Coronary artery (tissue), 2 donors: ENCODE measurements around the gene SYT1.

Experiments
- DNase-seq: peaks from one replicate; pipeline ENCODE4 v3.0.0-alpha.2; 2017; ENCODE audit warnings: low spot score
- H3K27ac ChIP-seq, 2 donors: fragments of 200-600 bp; sonication (generic); one replicate each; pipeline ENCODE4 v1.5.1; 2016 to 2019
- H3K4me3 ChIP-seq: fragments of 200-600 bp; sonication (generic); 2 replicates; pipeline ENCODE4 v1.5.1; 2016; ENCODE audit warnings: mild to moderate bottlenecking, moderate library complexity
- TF ChIP-seq, protein P1 (sequence below): fragments of 200-600 bp; sonication (generic); IDR thresholded peaks from one replicate; pipeline ENCODE4 v1.5.1; 2019; ENCODE audit warnings: antibody characterized with exemption

SYT1 gene

DNA sequence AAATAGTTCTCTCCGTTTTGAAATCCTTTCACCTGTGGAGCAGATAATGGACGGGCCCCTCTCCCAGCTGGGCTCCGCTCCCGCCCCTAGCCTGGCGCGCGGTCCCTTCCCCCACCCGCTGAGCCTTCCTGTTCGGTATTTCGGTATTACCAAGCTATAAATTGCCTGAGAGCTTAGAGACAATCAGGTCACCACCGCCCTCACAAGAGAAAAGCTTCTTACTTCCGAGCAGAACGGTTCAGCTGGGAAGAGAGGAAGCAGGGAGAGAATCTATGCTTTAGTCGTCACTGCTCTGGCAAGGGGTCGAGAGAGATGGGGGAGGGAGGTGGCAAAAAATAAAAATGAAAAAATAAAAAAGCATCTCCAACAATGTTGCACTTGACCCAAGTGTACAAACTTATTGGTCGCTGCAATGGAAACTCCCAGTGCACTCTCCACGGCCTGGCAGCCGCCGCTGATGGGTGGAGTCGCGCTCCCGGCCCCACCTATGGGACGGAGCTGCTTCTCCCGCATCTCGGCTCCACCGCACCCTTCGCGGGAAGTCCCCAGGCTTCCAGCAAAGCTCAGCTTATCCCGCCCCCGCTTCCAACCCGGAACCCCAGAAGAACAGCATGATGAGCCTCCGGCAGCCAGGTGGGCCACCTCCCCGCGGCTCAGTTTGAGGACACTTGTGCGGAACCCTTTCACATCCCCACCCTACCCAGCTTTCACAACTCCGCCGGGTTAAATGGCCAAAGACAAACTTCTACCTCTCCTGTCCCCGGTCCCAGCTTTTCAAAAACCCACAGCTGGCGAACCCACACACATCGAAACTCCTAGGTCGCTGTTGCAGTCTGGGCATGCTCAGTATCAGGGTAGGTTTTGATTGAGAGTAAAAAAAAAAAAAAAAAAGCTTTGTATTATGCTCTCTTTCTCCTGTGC is 832 bp upstream of the SYT1 start:
- H3K4me3 ChIP-seq, result peak overlapping the region; percentile 67
- no peak overlapping the region for H3K27ac ChIP-seq
- TF ChIP-seq, protein P1, sequence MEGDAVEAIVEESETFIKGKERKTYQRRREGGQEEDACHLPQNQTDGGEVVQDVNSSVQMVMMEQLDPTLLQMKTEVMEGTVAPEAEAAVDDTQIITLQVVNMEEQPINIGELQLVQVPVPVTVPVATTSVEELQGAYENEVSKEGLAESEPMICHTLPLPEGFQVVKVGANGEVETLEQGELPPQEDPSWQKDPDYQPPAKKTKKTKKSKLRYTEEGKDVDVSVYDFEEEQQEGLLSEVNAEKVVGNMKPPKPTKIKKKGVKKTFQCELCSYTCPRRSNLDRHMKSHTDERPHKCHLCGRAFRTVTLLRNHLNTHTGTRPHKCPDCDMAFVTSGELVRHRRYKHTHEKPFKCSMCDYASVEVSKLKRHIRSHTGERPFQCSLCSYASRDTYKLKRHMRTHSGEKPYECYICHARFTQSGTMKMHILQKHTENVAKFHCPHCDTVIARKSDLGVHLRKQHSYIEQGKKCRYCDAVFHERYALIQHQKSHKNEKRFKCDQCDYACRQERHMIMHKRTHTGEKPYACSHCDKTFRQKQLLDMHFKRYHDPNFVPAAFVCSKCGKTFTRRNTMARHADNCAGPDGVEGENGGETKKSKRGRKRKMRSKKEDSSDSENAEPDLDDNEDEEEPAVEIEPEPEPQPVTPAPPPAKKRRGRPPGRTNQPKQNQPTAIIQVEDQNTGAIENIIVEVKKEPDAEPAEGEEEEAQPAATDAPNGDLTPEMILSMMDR, result no peak
- no peak for DNase-seq

DNA sequence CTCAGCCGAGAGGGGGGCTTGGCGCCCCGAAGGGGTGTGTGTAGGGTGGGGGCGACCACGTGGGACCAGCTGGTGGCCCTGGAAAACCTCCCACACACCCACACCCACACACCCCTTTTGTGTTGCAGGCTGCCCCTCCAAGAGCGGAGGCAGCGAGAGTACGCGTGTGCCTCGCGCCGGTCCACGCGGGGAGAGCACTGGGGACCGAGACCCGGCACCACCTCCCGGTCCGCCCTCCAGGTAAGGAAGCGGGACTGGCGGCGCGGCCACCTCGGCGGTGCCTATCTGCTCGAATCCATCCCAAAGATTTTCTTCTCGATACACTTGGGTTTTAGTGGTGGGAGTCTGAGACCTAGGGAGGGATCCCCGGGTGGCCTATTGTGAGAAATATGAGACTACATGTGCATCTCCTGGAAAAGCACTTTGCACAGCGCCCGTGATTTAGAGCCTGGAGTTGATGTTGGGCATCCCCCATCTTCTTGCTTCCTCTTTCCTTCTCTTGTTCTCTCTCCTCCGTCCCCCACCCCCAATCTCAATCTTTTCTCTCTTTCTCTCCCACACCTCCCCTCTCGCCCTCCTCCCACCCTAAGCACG is 393 bp downstream of the SYT1 start:
- TF ChIP-seq, protein P1, result no peak
- DNase-seq, result no peak
- no peak overlapping the region for H3K27ac ChIP-seq
- peak overlapping the region; percentile 67 for H3K4me3 ChIP-seq

DNA sequence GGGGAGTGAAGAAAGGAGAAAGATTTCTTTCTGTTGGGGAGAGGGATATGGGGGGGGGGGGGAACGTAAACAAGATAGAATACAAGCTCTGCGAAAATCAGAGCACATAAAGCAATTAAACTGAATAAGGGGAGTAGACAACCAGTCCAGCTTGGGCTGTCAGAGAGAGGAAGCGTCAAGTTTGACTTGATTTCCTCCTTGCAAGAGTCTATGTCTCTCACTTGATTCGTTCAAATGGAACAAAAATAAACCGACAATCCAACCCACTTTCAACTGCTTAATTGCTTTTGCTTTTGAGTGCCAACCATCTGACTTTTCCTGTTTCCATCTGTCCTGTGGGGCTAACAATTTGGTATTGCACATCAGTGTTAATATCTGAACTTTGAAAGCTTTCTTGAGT is 942 bp downstream of the SYT1 start:
- TF ChIP-seq, protein P1, result no peak
- no peak overlapping the region for H3K27ac ChIP-seq
- DNase-seq, result no peak
- no peak overlapping the region for H3K4me3 ChIP-seq

DNA sequence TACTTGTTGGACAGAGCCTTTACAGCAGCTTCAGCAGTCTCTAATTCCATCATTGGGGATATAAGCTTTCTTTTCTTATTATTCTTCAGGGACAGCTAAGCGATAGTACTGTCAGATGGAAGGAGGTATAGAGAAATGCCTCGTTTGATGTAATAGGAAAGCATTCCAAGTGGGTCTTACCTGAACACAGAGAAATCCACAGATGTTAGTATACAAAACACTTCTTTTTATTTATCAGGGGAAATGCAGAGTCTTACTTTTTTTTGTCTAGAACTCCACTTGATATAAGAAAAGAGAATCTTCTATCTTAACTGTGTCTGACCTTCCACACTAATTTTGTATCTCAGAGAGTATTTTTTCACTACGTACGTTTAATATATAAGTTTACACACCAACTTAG is 1.9 kb downstream of the SYT1 start:
- DNase-seq, result no peak
- Histone ChIP-seq H3K27ac (no peak overlapping the region), H3K4me3 (no peak overlapping the region)
- TF ChIP-seq, protein P1, result no peak

DNA sequence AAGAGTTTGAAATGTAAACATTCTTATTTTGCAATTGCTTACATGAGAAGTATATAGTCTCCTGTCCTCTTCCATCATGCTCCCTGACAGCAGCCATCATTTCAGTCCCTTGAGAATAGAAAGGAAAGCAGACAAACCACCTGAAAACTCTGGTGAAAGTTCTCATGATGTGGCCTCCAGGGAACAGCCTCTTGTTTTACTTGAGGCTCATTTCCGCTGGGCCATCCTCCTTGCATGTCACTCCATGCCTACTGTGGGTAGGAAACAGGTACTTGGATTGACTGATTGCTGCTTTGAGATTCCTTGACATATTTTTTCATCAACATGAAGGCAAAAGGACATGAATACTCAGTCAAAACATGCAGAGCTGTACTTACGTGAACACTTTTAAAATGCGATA is 6.0 kb downstream of the SYT1 start:
- TF ChIP-seq, protein P1, result no peak
- Histone ChIP-seq H3K4me3 (no peak overlapping the region), H3K27ac (no peak overlapping the region)
- no peak for DNase-seq

DNA sequence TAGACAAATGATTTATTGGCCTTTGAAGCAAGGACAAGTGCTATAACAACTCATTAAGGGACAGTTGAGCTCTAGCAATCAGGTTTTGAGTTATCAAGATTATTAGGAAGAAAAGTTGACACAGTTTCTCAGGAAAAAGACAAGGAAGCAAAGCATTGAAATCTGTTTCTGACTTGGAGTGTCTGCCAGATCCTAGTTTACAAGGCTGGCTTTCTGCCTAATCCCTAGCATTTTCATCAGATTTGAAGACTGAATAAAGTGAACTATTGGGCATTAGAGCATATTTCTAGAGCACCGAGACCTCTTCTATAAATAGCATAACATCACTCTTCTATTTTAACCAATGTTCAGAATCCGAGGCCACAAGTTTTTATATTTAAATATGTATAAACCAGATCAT is 7.0 kb downstream of the SYT1 start:
- TF ChIP-seq, protein P1, result no peak
- no peak for DNase-seq
- H3K27ac ChIP-seq, result no peak overlapping the region
- H3K4me3 ChIP-seq, result no peak overlapping the region

DNA sequence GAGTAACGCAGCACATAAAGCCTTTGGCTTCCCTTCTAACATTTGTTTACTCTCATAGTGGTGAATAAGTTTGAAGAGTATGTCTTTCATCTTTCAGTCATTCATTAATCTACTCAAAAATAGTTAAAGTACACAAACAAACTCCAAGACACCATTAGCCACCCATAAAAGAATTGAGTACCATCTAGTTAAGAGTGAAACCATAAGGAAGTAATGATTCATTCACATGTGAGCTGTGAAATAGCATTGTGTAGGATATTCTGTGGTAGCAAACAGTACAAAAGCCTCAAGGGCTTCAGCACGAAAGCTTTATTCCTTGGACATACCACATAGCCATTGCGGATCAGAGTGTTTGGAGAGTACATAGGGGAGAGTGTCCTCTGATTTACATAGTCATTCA is 13.9 kb downstream of the SYT1 start:
- no peak overlapping the region for H3K4me3 ChIP-seq
- TF ChIP-seq, protein P1, result no peak
- DNase-seq, result no peak
- H3K27ac ChIP-seq, result no peak overlapping the region
